Measurements from ENCODE around the gene PIK3R5.

GRCh38 chr17:8948462-8948861 is 17.0 kb downstream of the PIK3R5 start:
- no peak for TF ChIP-seq EZH2 (IDR thresholded peaks at IDR 0.05; ENCODE audit: insufficient read depth, low read length)
- TF ChIP-seq, protein P1, sequence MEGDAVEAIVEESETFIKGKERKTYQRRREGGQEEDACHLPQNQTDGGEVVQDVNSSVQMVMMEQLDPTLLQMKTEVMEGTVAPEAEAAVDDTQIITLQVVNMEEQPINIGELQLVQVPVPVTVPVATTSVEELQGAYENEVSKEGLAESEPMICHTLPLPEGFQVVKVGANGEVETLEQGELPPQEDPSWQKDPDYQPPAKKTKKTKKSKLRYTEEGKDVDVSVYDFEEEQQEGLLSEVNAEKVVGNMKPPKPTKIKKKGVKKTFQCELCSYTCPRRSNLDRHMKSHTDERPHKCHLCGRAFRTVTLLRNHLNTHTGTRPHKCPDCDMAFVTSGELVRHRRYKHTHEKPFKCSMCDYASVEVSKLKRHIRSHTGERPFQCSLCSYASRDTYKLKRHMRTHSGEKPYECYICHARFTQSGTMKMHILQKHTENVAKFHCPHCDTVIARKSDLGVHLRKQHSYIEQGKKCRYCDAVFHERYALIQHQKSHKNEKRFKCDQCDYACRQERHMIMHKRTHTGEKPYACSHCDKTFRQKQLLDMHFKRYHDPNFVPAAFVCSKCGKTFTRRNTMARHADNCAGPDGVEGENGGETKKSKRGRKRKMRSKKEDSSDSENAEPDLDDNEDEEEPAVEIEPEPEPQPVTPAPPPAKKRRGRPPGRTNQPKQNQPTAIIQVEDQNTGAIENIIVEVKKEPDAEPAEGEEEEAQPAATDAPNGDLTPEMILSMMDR (IDR thresholded peaks at IDR 0.05; ENCODE audit: insufficient read depth, low read depth, low read length): no peak

All from astrocyte (in vitro differentiated cells and primary cell).